Gastroesophageal sphincter (tissue), 4 donors: ENCODE results near the gene MINDY4. TPM values are rescaled to one million over a fixed set of nuclear protein-coding genes. Genes with fewer than 3 reads are reported as not detected.
A peak's percentile ranks its signal among the peaks of the same experiment; 100 is the strongest.

ENCODE experiments used
- ATAC-seq: fragments of 150-250 bp; one replicate; pipeline ENCODE4 v1.9.1; 2016; ENCODE audit warnings: mild to moderate bottlenecking, moderate library complexity
- H3K27ac ChIP-seq, 4 donors: fragments of 200-600 bp; sonication (generic) in 3 of 4; 1 replicate in 3 of 4; 2 replicates in 1 of 4; pipeline ENCODE4 v1.5.1; 2016 to 2019
- H3K27me3 ChIP-seq: fragments of 200-600 bp; sonication (generic); one replicate; pipeline ENCODE4 v1.5.1; 2019
- H3K36me3 ChIP-seq, 2 donors: fragments of 200-600 bp; sonication (generic); one replicate each; pipeline ENCODE4 v1.5.1; 2019; ENCODE audit warnings: control low read depth in 1 of 2
- H3K4me1 ChIP-seq, 3 donors: fragments of 200-600 bp; sonication (generic); 1 replicate in 2 of 3; 2 replicates in 1 of 3; pipeline ENCODE4 v1.5.1; 2016 to 2019; ENCODE audit warnings: control low read depth in 2 of 3
- H3K4me3 ChIP-seq, 2 donors: fragments of 200-600 bp; sonication (generic); one replicate each; pipeline ENCODE4 v1.5.1; 2019; ENCODE audit warnings: mild to moderate bottlenecking in 1 of 2, moderate library complexity in 1 of 2
- H3K9me3 ChIP-seq, 3 donors: fragments of 200-600 bp; sonication (generic); one replicate each; pipeline ENCODE4 v1.5.1; 2017 to 2019; ENCODE audit warnings: control low read depth in 2 of 3
- EP300 ChIP-seq: sonication (generic); formaldehyde crosslinking; IDR thresholded peaks from one replicate; pipeline ENCODE4 v1.6.1; 2017; ENCODE audit warnings: antibody characterized with exemption, mild to moderate bottlenecking
- POLR2A ChIP-seq, 2 donors: fragments of 450-650 bp; IDR thresholded peaks; one replicate each; pipeline ENCODE4 v1.6.1; 2017; ENCODE audit warnings: antibody characterized with exemption in 2 of 2, mild to moderate bottlenecking in 2 of 2, moderate library complexity in 1 of 2
- POLR2AphosphoS5 ChIP-seq: sonication (generic); formaldehyde crosslinking; IDR thresholded peaks from one replicate; pipeline ENCODE4 v1.6.1; 2017; ENCODE audit warnings: antibody characterized with exemption
- WGBS, 2 donors: methylation state at CpG; one replicate each; pipeline ENCODE4 v1.1.5; 2018; ENCODE audit warnings: low coverage in 1 of 2; 5-methylcytosine and 5-hydroxymethylcytosine counted together
- total RNA-seq, 4 donors: library from RNA; depleted of rRNA; stranded (reverse); fragments of >200 nt; gene quantifications; one replicate each; pipeline ENCODE4 v1.1.0, GENCODE V29; 2016
- TF ChIP-seq, protein P1 (sequence below), 4 experiments: fragments of 200-600 bp in 2 of 4; fragments of 450-650 bp in 2 of 4; sonication (generic) in 1 of 4; IDR thresholded peaks; one replicate each; pipeline ENCODE4 v1.5.1; 2017 to 2019; ENCODE audit warnings: antibody characterized with exemption in 4 of 4, mild to moderate bottlenecking in 2 of 4, moderate library complexity in 2 of 4

MINDY4 gene
- total RNA-seq, 4 donors from 2014 or later, result 5.6 to 31.8 (median 20.4) TPM

DNA sequence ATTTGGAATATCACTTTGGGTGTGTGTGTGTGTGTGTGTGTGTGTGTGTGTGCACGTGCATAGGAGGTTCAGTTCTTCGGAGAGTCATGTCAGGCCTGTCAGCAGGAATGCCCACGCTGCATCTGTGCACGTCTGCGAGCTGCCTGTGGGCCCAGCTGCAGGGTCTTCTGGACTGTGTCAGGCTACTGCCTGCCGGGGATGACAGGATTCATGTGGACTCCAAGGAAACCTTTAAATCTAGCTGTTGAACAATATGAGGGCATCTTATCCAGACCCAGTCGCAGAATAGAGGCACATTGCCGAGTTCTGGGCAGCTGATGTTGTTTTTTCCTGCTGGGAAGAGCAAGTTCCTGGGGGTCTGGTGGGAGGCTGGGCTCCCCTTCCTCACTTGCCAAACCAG lies 159.4 kb downstream of the MINDY4 start:
- no peak for ATAC-seq
- peak overlapping the region in 1 of 4 donors; percentile 32 for H3K27ac ChIP-seq

DNA sequence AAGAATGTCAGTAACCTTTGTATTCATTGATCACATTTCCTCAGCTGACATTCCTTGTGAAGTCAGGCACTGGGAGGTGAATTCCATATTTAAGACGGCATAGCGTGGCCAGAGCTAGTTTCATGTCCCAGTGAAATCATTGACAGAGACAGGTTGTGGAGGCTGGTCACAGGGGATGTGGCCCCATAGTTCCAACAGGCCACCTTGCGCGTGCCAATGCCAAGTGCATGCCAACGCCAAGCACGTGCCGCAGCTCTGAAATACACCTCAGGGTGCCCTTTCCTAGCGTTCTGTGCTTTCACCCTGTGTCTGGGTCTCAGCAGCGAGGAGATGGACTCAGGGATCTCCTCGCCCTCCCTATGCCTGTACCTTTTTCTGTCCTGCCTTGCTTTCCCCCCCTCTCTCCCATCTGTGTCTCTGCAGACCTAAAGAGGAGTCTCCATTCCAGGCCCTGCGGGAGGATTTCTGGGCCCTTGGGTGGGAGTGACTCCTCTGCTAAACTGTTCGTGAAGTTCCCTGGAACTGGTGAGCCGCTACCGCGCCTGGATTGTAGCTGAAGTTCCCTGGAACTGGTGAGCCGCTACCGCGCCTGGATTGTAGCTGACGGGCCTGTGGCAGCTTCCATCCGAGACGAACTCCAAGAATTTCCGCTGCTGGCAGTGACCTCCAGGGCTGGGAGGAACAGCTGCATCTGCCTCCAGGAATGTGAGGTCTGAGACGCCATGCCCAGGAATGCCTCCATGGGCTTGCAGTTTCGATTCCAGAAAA lies 160.1 kb downstream of the MINDY4 start:
- 87 to 97% methylated on average over 3 to 11 of the region's 24 CpGs for WGBS, 2 donors
- Histone ChIP-seq H3K4me3 (no peak overlapping the region), H3K27me3 (no peaks in the 10 kb centered on the region), H3K27ac (peak overlapping the region in 1 of 4 donors; percentile 25), H3K36me3 (peaks cover 0 to 17% of the 10 kb centered on the region in 2 donors), H3K9me3 (peaks cover 0 to 9% (median 0%) of the 10 kb centered on the region in 3 donors), H3K4me1 (no peaks in the 10 kb centered on the region)
- ATAC-seq, result no peak
- TF ChIP-seq EP300 (no peak), POLR2A (IDR thresholded peaks at IDR 0.05) (no peak), POLR2AphosphoS5 (no peak)
- TF ChIP-seq, protein P1, sequence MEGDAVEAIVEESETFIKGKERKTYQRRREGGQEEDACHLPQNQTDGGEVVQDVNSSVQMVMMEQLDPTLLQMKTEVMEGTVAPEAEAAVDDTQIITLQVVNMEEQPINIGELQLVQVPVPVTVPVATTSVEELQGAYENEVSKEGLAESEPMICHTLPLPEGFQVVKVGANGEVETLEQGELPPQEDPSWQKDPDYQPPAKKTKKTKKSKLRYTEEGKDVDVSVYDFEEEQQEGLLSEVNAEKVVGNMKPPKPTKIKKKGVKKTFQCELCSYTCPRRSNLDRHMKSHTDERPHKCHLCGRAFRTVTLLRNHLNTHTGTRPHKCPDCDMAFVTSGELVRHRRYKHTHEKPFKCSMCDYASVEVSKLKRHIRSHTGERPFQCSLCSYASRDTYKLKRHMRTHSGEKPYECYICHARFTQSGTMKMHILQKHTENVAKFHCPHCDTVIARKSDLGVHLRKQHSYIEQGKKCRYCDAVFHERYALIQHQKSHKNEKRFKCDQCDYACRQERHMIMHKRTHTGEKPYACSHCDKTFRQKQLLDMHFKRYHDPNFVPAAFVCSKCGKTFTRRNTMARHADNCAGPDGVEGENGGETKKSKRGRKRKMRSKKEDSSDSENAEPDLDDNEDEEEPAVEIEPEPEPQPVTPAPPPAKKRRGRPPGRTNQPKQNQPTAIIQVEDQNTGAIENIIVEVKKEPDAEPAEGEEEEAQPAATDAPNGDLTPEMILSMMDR (IDR thresholded peaks at IDR 0.05), result no peak

More for the DNA sequence above, 159.4 kb downstream of the MINDY4 start:
- TF ChIP-seq EP300, result no peak
- TF ChIP-seq POLR2A (IDR thresholded peaks at IDR 0.05), result no peak
- TF ChIP-seq POLR2AphosphoS5, result no peak
- TF ChIP-seq, protein P1 (IDR thresholded peaks at IDR 0.05), result no peak
- Histone ChIP-seq H3K4me1 (no peaks in the 10 kb centered on the region), H3K27me3 (no peaks in the 10 kb centered on the region), H3K4me3 (no peak overlapping the region), H3K36me3 (peaks cover 0 to 24% of the 10 kb centered on the region in 2 donors), H3K9me3 (peaks cover 0 to 9% (median 0%) of the 10 kb centered on the region in 3 donors)
- 35 to 47% methylated on average over 6 to 7 of the region's 8 CpGs for WGBS, 2 donors

DNA sequence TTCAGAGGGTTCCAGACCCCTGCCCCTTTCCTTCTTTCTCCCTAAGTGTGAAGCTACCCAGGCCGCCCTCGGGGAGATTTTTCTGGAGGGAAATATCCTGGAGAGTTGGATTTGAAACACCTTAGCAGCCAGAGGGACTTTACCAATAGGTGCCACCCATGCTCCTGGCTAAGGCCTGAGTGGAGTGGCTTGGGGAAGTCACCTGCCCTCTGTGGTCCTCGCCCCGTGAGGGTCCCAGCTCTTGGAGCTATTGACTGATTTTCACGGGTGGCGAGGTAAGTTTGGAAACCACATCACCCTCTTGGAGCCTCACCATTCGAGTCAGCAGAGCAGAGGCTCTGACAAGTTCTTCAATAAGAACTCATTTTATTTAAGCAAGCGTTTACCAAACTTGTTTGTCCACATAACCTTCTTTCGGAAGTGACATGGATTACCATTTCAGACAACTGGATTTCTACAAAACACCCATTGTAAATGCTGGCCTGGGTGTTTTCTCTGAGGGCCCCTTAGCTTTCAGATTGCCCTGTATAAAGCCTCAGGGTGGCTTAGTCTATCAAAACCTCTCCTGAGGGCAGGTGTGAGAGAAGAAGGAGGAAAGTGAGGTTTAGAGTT lies 160.8 kb downstream of the MINDY4 start:
- Histone ChIP-seq H3K4me1 (no peaks in the 10 kb centered on the region), H3K36me3 (peaks cover 0 to 10% of the 10 kb centered on the region in 2 donors), H3K4me3 (no peak overlapping the region), H3K27ac (peak overlapping the region in 1 of 4 donors; percentile 25), H3K27me3 (no peaks in the 10 kb centered on the region), H3K9me3 (peaks cover 0 to 6% (median 0%) of the 10 kb centered on the region in 3 donors)
- ATAC-seq, result no peak
- TF ChIP-seq POLR2A (IDR thresholded peaks at IDR 0.05) (no peak), EP300 (no peak), POLR2AphosphoS5 (no peak)
- TF ChIP-seq, protein P1 (IDR thresholded peaks at IDR 0.05), result no peak
- WGBS, 2 donors, result 83% methylated on average over 4 of the region's 9 CpGs; no CpG with 5 or more reads in 1 of the 2 donors

DNA sequence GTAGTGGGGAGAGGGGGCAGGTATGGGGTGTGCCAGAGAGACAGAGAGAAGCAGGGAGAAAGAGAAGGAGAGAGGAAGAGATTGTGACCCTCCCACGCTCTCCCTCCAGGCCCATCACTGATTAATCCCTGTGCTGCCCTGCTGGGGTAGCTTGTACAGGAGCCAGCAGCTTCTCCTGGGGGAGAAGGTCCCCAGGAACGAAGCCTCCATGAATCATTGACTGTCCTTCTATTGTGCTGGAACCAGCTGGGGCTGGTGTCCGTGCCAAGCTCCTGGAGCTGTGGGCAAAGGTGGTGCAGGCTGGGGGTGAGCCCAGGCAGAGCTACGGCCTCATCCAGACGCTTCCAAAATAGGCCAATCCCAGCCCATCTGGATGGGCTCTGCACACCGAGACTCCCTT lies 161.3 kb downstream of the MINDY4 start:
- Histone ChIP-seq H3K4me3 (no peak overlapping the region), H3K27ac (no peak overlapping the region), H3K36me3 (peaks cover 0 to 5% of the 10 kb centered on the region in 2 donors), H3K4me1 (no peaks in the 10 kb centered on the region), H3K27me3 (no peaks in the 10 kb centered on the region), H3K9me3 (peaks cover 0 to 1% (median 0%) of the 10 kb centered on the region in 3 donors)
- TF ChIP-seq, protein P1 (IDR thresholded peaks at IDR 0.05), result no peak
- no peak for TF ChIP-seq POLR2AphosphoS5
- no peak for TF ChIP-seq POLR2A (IDR thresholded peaks at IDR 0.05)
- no peak for TF ChIP-seq EP300
- no peak for ATAC-seq
- 29 to 100% methylated on average over 1 of the region's 6 CpGs for WGBS, 2 donors
